Activated CD4-positive, alpha-beta T cell treated with anti-CD3 and anti-CD28 coated beads for 4 hours (primary cell): ENCODE results near the gene TPRG1.
A peak's percentile ranks its signal among the peaks of the same experiment; 100 is the strongest.

Source experiments
- DNase-seq, 2 donors: peaks; one replicate each; pipeline ENCODE4 v3.0.0-alpha.2; 2020

TPRG1 gene

DNA sequence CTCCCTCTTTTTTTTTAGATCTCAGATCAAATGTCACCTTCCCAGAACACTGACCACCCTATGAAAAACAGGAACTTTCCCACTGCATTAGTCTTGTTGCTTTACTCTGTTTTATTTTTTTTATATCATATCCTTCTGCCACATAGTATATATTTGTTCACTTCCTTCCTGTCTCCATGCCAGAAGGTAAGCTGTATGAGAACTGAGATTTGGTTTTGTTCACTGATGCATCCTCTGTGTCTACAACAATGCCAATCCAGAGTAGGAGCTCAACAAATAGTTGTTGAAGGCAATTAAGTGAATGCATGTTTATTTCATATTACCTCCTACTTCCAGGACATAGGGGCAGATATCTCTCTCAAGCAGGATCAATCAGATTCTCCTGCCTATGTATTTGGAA, 114.4 kb downstream of the TPRG1 start:
- DNase-seq = no peak

- no peak for DNase-seq
Observed at GRCh38 chr3:189286916-189287315, 115.1 kb downstream of the TPRG1 start.

GRCh38 chr3:189288348-189289235, 116.8 kb downstream of the TPRG1 start:
- no peak for DNase-seq

GRCh38 chr3:189289251-189289650, 117.5 kb downstream of the TPRG1 start:
- no peak for DNase-seq

GRCh38 chr3:189292667-189293484, 121.1 kb downstream of the TPRG1 start:
- no peak for DNase-seq

DNA sequence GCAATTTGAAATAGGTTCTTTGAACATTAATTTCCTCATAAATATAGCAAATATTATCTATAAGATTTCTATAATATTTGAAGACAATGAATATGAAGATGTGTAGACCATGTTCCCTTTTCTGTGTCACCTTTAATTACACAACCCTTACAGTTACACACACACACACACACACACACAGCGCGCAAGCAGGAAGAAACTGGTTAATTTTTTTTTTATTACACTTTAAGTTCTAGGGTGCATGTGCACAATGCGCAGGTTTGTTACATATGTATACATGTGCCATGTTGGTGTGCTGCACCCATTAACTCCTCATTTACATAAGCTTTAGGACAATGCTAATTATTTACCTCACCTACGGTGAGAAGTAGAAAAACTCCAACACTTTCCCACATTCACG, 122.9 kb downstream of the TPRG1 start:
- no peak for DNase-seq

- DNase-seq = no peak
Observed at GRCh38 chr3:189295089-189295488, 123.3 kb downstream of the TPRG1 start.

DNA sequence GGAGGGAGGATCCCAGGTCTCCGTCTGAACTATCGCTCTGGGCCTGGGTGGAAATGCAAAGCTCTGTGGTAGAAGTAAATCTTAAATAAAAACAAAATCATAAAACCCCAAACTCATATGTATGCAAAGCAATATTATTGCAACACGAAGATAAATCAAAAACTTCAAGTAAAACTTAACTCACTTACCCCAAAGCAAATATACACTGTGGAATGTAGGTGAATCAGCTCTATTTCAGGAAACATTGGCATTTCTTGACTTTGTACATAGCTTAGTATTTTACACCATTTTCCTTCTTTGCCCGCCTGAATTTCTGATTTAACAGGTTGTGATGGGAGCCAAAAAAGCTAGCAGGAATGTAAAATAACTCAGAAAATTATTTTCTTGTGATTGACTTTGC, 126.2 kb downstream of the TPRG1 start:
- no peak for DNase-seq

DNA sequence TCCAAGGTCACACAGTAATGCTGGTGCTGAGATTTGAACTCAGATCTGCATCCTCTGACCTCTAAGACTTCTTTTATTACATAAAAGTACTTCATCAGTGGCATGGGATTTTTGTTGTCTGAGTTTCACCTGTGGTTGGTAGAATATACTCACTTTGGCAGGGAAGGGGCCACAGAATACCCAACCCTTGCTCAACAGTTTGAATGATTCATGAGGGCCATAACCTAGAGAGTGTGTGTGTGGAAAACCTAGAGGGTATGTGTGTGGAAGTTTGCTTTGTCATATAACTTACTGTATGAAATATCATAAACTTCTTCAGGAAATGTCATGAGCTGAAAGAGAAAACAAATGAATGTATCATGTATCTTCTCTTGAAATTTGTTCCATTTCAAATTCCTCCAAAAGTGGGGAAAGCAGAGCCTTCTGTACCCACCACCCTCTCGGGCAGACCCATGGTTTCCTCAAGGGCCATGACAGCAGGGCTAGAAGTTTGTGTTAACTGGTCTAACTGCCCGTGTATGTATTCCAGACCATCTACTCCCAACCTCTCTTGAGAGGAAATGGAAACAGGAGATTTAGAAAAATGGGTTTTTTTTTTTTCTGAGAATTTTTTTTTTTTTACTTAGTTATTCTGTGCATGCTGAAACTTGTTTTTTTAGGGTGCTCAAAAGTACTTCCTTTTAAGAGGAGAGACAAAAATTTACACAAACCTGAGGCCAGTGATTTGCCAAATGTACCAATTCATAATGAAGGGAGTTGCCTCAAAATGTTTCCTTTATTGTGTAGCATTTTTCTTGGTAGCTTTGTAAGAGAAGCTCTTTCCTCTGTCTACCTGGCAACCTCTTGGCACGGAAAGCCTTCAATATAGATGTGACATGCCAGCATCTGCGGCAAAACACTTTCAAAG, 127.0 kb downstream of the TPRG1 start:
- DNase-seq = no peak

GRCh38 chr3:189300345-189300744, 128.6 kb downstream of the TPRG1 start:
- DNase-seq = no peak

DNA sequence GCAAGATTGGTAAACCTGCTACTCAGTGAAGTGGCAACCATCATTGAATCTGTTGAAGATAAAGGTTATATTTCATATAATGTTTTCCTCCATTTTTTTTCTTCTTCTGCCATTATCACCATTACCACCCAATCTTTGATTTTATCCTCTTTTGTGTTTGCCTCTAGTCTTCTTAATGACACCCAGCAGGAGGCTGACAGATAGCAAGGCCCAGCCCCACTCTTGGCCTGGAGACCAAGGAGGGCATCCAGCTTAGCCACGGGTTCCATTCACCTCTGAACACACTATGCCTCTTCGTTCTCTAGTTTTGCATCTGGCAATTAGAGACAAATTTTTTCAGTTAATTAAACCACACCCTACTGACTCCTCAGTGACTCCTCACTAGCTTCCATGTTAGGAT, 129.7 kb downstream of the TPRG1 start:
- DNase-seq = no peak

GRCh38 chr3:189303584-189303983, 131.8 kb downstream of the TPRG1 start:
- DNase-seq = no peak

GRCh38 chr3:189304465-189305351, 132.9 kb downstream of the TPRG1 start:
- peak in 1 of 2 donors; percentile 22 for DNase-seq

DNA sequence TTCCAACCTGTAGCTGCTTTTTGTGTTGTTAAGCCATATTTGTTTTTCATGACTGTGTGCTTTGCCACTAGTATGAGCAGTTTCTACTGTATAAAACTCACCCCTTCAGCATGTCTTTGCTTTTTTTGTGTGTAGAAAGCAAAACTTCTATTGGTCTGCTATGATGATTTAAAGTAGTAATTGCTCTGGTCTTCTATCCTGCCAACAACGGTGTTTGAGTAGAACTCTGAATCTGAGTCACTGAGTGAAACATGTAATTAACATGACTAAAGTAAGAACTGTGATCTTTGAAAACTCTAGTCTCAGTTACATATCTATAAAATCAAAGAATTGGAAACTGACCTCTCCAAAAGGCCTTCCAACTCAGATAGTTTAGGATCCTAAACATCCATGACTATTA, 133.6 kb downstream of the TPRG1 start:
- no peak for DNase-seq

DNA sequence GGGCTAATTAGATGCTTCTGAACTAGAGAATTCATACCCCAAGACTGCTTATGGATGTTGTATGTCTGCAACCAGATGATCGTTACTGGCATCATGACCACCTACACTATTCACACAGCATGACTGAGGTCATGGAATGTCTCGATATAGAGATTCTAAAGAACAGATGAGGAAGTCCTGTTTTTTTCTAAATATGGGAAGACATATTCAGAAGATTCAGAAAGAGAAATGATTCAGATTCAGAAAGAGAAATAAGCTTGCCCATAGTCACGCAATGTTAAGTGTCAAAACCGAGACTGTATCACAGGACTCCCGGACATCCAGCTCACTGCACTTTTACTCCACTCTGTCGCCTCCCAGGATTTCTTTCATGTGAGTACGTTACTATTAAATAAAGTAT, 136.2 kb downstream of the TPRG1 start:
- no peak for DNase-seq

GRCh38 chr3:189308608-189309007, 136.8 kb downstream of the TPRG1 start:
- no peak for DNase-seq

GRCh38 chr3:189309400-189309975, 137.7 kb downstream of the TPRG1 start:
- DNase-seq = no peak

GRCh38 chr3:189311521-189311920, 139.8 kb downstream of the TPRG1 start:
- DNase-seq = no peak

DNA sequence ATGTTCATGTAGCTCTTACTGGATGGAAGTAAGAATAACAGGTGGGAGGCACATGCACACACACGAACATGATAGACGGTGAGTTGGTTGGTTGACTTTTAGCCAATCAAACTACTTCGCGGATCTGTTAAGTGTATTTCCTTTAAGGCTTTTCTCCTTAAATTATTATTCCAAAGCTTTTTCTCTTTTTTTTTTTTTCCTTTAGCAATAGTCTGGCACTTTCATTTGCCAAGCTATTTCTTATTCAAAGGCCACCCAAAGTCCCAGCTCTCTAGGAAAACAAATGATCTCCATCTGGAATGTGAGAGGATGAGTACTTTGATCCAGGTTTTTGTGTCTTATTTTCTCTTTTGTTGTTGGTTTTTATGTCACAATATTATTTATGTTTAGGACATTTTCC, 141.1 kb downstream of the TPRG1 start:
- DNase-seq = no peak

DNA sequence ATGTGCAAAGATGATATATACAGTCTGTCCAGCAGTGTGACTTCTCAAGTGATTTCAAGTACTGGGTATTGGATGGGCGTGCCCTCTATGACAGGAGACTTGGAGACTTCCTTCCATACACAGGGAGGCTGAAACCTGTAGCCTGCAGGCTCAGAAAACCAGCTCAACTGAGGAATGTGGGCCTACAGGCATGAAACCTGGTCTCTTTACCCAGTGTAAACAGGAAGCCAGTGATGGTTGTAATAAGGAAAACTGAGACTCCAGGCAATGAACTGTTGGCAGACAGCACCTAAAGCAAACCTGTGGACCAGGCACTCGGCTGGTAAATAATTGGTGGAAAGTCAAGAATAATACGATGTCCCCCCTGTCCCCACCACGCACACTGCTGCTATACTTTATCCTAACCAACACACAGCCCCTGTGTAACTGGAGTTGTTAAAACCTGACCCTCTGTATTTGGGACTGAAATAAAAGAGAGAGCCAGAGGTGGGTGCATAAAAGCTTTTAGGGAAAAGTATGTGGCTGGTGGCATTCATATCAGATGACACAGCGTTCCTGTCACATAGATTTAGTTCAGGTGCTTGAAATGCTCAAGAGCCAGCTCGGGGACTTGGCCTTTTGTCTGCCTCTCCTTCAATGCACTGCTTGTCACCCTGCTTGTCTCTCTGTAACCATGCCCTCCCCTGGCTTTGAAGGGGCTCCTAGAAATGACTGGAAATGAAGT, 144.7 kb downstream of the TPRG1 start:
- DNase-seq = no peak

DNA sequence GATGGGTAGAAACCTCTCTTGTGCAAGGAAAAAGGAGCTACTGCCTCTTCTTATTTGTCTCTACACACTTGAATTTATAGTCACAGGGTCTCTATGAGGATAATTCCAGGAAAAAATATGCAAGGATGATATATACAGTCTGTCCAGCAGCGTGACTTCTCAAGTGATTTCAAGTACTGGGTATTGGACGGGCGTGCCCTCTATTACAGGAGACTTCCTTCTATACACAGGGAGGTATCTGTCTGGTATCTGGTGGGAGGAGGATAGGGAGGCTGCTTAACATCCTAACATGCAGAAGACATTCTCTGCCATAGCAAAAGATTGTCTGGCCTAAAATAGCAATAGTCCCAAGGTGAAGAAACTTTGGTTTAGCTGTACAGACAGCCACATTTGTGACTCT, 146.1 kb downstream of the TPRG1 start:
- no peak for DNase-seq
